ENCODE results near the gene ANKRD27.

- TF ChIP-seq CTCF (IDR thresholded peaks at IDR 0.05) = no peak
- no peak for TF ChIP-seq POLR2A (IDR thresholded peaks at IDR 0.05)
Observed at GRCh38 chr19:32658527-32658926, 16.5 kb downstream of the ANKRD27 start.
